HG03575 (cell line): Measurements from ENCODE around the gene KCTD15.
"Not testable (repeated sequence)": the region's sequence is repeated elsewhere in the genome, so short reads cannot be mapped to it uniquely, and the experiment has no call there.

Experiments used
- ATAC-seq: cut with Tn5 transposase; IDR thresholded peaks from one replicate; pipeline ENCODE4 v1.9.1; 2021; ENCODE audit not compliant: unreplicated experiment, insufficient number of reproducible peaks, low FRiP score; ENCODE audit errors: extremely low read depth

KCTD15 gene

GRCh38 chr19:33811246-33811645 lies 14.6 kb downstream of the KCTD15 start:
- no peak for ATAC-seq

GRCh38 chr19:33811736-33812387 lies 15.2 kb downstream of the KCTD15 start:
- no peak for ATAC-seq

GRCh38 chr19:33812388-33813330 lies 16.0 kb downstream of the KCTD15 start:
- no peak for ATAC-seq

GRCh38 chr19:33813391-33814101 lies 16.9 kb downstream of the KCTD15 start:
- ATAC-seq = no peak

- ATAC-seq = no peak
Observed at GRCh38 chr19:33814181-33815165, 17.8 kb downstream of the KCTD15 start.

- no peak for ATAC-seq
Observed at GRCh38 chr19:33815380-33816340, 19.0 kb downstream of the KCTD15 start.

- ATAC-seq = no peak
Observed at GRCh38 chr19:33818411-33818810, 21.7 kb downstream of the KCTD15 start.

- ATAC-seq = not testable (repeated sequence)
Observed at GRCh38 chr19:33819078-33819477, 22.4 kb downstream of the KCTD15 start.

- ATAC-seq = no peak
Observed at GRCh38 chr19:33819506-33819879, 22.8 kb downstream of the KCTD15 start.

- no peak for ATAC-seq
Observed at GRCh38 chr19:33819880-33820781, 23.5 kb downstream of the KCTD15 start.

- no peak for ATAC-seq
Observed at GRCh38 chr19:33821871-33822270, 25.2 kb downstream of the KCTD15 start.

GRCh38 chr19:33823341-33823740 lies 26.7 kb downstream of the KCTD15 start:
- ATAC-seq = no peak

GRCh38 chr19:33825556-33825955 lies 28.9 kb downstream of the KCTD15 start:
- no peak for ATAC-seq

- ATAC-seq = no peak
Observed at GRCh38 chr19:33826521-33826920, 29.9 kb downstream of the KCTD15 start.

- no peak for ATAC-seq
Observed at GRCh38 chr19:33828266-33829075, 31.8 kb downstream of the KCTD15 start.

- ATAC-seq = no peak
Observed at GRCh38 chr19:33830264-33830663, 33.6 kb downstream of the KCTD15 start.
